ENCODE data around the gene NFIX.
A peak's percentile ranks its signal among the peaks of the same experiment; 100 is the strongest.

GRCh38 chr19:13117772-13118423 is 122.6 kb downstream of the NFIX start, which contains the start of gene NACC1:
- TF ChIP-seq POLR2A (IDR thresholded peaks at IDR 0.05) = peak in 1 of 2 donors; percentile 33
- TF ChIP-seq, protein P1, sequence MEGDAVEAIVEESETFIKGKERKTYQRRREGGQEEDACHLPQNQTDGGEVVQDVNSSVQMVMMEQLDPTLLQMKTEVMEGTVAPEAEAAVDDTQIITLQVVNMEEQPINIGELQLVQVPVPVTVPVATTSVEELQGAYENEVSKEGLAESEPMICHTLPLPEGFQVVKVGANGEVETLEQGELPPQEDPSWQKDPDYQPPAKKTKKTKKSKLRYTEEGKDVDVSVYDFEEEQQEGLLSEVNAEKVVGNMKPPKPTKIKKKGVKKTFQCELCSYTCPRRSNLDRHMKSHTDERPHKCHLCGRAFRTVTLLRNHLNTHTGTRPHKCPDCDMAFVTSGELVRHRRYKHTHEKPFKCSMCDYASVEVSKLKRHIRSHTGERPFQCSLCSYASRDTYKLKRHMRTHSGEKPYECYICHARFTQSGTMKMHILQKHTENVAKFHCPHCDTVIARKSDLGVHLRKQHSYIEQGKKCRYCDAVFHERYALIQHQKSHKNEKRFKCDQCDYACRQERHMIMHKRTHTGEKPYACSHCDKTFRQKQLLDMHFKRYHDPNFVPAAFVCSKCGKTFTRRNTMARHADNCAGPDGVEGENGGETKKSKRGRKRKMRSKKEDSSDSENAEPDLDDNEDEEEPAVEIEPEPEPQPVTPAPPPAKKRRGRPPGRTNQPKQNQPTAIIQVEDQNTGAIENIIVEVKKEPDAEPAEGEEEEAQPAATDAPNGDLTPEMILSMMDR (IDR thresholded peaks at IDR 0.05) = peak in 1 of 6 experiments; percentile 12

All from adrenal gland (tissue), 5 donors.